Daoy (cell line): ENCODE results near the gene MBP. TPM values are rescaled to one million over a fixed set of nuclear protein-coding genes. Genes with fewer than 3 reads are reported as not detected.

Source experiments
- DNase-seq: peaks from one replicate; pipeline ENCODE4 v3.0.0-alpha.2; 2015; ENCODE audit warnings: low read depth
- total RNA-seq: library from RNA; depleted of rRNA; stranded (reverse); fragments of >200 nt; shearing (Covaris generic); gene quantifications from 2 replicates; pipeline ENCODE4 v1.2.3, GENCODE V29; 2014

The MBP gene
- total RNA-seq, 1 experiment from 2014 or later, result not detected

DNA sequence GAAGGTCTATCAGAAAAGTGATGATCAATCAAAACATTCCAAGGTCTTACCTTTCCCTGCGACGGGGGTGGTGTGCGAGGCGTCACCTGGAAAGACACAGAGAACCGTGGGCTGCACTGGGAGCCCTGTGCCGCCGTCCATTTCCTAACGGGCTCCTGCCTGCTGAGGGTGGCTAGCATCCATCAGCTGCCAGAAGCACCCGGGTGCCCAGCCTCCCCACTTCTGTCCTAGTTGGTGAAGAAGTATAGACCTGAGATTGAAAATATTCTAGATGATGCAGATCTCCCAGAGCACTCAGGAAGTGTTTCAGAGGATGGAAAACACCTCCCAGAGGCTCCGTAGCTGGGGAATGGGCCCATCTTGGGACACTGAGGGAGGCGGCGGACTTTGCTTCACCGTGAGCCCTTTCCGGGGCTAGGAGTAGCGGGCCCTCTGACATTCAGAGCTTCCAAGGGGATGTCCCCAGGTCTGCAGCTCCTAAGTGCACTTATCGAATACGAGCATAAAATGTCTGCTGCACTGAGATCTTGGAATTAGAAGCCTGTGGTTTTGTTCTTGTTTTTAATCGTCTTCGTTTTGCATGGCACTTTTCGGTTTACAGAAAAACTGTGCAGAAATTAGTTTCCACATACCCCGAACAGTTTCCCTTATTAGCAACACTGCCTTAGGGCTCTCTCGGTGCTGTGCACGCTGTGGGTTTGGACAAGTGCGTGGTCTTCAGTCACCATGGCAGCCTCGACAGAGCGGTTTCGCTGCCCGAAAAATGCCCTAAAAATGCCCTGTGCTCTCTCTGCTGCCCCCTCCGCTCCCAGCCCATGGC lies 143.5 kb downstream of the MBP start:
- no peak for DNase-seq

DNA sequence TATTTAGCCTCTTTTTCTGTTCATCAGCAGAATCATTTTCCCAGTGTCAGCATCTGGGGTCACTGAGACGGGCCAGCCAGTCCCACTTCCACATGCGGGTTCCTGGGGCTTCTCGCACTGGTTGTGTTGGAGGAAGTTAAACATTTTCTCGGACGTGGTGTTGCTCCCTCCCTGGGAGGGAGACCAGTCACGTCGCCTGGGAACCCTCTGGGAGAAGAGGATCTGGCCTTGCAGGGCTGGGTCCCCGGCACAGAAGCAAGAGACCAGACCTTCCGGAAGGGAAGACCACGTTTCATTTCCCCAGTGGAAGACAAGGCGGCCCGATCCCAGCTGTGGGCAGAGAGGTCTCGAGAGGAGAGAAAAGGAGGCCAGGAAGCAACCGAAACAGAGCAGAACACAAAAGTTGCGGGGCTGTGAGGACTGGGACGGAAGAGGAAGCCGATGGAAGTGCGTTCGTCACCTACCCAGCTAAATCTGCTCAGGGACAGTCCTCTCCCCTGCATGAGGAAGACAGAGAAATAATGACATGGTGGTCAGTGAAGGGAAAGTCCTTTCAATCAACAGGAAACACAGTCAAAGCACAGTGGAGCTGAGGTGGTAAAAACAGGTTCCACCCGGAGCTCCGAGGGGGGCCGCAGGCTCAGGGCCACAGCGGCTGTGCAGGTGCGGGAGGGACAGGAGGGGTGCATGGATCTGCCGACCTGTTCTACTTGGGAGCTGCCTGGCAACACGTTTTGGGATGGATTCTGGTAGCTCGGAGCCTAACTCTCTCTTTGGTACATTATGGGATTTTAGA lies 144.4 kb downstream of the MBP start:
- no peak for DNase-seq

DNA sequence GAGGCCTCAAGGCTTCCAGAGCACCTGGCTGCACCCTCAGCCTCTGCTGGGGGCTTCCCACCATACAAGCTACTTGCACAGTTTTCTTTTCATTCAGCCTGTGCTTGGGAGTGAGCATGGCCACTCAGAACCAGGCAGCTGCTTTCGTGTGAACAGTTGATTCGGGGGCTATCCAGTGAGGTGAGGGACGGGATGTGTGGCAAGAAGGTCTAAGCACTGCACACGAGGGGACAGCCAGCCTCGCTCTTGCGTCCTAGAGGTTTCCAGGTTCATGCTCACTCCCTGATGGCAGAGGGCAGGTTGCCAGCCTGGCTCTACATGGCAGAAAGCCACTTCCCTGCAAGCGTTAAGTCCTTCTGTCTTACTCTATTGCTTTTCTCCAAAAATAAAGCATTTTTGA lies 146.2 kb downstream of the MBP start:
- no peak for DNase-seq

DNA sequence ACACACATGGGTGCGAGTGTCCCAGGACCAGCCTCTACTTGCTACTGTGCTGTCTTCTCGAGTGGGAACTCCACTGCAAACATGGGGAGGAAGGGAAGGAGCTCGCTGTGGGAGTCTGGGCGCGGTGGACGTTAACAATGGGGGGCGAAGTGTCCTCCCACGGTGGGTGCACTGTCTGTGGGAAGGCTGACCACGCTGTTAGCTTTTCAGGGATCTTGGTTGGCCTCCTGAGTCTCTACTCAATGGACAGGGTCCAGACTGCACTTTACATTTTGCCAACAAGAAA lies 146.7 kb downstream of the MBP start:
- no peak for DNase-seq

DNA sequence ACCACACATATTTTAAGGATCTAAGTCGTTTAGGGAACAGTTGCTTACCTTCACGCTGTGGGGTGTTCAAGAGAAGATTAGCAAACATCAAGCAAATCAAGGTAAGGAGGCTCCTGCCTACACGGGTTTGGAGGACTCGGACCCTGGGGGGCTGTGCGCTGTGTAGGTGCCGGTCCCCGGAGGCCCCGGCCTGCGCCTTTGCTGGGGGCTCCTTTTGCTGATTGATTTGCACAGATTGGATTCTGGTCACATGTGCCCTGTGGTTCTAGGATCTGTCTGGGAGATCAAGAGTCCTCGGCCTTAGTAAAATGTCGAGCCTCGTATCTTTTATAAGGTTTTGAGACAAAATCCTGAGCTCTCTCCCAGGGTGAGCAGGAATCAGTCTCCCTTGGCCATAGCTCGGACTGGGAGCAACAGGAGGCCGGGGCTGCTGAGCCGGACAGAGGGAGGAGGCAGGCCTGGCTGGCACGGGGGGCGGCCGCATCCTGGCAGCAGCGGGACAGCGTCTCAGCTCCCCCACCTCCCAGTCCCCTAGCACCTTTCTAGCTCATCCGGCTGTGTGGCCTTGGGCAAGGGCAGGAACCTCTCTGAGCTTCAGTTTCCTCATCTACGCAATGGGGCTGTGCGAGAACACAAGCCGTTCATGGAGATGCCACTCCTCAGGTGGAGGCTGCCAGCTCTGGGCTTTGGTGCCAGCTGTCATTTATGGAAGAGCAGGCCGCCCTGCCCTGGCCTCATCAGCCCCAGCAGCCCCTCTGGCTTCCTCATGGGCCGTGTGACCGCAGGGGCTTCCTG lies 147.2 kb downstream of the MBP start:
- DNase-seq, result no peak

DNA sequence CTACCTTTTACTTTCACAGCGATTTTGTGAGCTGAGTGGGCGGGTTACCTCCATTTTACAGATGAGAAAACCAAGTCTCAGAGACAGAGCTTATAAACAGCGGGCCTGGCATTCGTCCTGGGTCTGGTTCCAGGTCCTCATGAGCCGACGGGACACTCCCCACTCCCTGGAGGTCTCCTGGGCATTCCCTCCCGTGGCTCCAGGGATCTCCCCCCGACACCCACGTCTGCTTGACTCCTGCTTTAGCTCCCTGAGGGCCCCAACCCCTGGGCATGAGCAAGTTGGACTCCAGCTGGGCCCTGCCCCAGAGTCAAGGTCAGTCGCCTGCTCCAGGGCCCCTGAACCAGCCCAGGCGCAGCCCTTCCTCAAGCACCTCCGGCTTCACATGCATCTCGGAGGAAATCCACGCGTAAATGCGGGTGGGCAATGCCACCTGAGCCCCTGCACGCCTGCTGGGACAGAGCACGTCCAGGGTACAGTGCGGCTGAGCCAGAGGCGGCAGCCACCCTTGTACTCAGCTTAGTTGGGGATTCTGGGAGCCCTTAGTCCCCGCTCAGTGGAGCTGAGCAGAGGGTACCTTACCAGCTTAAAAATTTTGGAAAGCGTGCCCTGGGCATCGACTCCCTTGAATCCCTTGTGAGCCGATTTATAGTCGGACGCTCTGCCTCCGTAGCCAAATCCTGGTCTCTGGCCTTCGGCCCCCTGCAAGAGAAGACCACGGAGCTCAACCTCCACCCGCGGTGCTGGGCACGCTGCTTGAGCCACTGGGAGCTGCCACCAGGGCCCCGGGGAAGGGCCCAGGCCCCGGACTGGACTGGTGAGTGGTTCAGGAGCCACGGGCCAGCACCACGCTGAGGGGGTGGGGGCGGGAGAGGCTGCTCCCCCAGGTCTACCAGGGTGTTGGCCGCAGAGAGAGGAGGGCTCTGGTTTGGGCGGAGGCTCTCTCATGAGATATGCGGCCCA lies 148.1 kb downstream of the MBP start:
- no peak for DNase-seq

DNA sequence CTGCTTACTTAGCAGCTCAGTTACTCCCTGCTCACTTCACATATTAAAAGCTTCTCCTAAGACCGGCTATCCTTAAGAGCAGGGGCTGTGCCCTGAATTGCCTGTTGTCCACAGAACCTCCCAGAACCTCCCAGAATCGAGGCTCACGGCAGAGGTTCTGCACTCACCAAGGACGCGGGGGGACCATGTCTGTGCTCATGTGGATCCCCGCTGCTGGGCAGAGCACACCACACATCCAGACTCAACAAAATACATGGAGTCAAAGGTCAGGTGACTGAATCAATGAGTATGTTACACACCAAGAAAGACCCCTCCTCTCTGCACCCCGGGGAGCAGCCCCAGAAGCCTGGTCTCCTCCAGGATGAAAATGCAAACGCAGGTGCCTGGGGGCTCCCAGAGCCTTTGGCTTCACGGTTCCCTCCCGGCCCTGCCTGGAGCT lies 149.0 kb downstream of the MBP start:
- DNase-seq, result no peak

DNA sequence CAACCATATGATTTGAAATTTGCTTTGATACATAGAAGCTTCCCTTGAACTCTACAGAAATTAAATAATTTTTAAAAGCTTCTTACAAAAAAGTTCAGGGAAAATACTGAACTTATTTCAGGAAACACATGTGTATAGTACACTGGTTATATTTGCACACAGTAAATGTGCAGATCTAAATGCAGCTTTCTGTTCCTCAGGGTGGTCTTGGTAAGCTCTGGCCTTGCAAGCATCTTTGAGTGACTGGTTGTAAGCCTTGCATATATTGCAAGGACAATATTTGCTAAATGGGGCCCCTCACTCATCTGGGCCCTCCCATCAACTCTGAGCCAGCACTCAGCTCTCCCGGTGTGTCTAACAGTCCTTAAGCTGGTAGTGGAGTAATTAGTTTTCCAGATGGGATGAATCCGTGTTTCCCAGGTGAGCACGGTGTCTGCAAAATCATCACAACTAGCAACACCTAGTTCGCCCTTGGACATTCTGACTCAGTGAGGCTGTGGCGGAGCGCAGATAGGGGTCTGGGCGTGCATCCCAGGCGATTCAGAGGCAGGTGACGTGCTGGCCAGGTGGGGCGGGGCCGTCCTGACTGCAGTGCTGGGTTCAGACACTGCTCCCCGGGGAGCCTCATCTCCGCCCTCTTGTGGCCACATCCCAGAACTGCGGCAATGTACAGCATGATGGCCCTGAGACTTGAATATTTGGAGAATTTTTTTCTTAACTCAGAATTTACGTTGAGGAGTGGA lies 149.6 kb downstream of the MBP start:
- peak; percentile 78 for DNase-seq

DNA sequence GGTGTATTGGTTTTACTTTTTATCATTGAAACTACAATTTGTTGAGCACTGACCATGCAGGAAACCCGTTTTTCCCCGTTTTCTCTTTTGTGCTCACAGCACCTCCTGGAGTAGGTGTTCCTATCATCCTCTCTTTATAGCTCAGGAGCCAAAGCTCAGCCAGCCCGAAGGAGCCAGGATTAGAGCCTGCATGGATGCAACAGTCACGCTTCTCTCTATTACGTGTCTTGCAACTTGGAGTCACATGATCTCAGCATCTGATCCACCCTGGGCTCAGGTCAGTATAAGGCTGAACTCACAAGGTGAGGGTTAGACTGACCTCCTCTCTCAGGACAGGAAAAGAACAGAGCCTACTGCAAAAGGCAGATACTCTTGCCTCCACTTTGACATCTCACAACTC lies 150.5 kb downstream of the MBP start:
- DNase-seq, result no peak

DNA sequence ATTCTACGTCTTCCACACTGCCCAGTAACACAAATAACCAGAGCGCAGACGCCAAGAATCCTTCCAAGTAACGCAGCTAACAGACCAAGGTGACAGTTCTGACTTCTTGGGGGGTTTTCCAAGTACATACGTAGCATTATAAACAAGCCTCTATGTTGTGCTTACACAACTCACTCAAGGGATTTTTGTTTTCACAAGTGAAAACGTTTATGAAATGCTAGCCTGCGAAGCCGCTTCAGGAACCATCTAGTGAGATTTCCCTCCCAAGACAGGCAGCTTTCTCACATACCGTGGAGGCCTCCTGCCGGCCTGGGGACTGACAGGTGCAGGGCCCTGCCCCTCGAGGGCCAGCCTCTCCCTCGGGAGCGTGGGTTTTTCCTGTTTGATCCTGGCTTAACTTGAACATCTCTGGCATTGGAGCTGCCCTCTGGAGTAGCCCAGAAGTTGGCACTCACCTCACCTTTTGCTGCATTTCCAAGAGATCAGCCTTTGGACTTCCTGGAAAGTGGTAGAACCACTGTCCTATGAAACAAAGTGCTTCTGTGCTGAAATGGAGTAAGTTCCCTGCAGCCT lies 151.1 kb downstream of the MBP start:
- no peak for DNase-seq

DNA sequence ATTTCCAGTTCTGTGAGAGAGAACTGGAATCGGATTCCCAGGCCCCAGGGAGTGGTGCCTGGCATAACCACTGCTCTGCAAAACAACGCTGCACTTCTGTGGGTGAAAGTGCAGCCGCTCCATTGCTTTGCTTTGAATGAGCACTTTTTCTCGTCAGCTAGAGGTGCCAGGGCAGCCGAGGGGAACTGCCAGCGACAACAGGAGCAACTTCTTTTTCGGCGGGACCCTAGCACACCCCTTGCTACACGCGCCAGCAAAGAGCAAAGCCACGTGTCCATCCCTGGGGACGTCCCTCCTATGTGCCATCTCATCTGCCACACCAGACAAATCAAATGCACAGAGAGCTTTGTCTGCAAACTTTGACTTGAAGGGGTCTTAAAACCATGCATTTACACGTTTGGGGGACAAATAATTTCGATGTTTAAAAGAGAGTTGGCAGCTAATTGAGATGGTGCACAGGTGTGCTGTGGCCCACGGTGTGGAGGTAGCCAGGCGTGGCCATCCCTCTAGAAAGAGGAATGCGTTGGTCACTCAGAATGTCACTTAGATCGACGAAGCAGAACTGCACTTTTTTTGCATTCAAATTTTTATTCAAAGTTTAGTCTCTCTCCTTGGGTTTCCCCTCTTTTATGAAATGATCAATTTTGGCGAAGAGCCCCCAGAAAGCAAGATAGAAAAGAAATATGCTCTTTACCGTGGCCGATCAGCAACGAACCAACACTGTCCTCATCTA lies 151.8 kb downstream of the MBP start:
- DNase-seq, result no peak

DNA sequence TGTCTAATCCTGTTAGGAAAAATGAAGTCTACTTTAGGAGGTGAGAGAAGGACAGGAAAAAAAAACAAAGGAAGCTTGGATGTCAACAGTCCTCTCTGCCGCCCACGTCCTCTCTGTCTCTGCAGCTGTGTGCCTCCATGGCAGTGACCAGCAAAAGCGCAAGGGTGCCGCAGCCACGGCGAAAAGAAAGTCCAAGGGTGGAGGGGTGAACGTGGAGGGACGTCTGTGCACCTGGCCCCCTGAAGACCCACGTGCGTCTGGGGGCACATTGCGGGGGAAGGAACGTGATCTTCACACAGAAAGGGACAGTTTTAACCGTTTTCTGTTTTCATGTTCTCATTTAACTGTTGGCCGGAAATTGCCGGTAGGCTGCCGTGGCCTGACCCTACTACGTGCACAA lies 152.7 kb downstream of the MBP start:
- DNase-seq, result no peak

DNA sequence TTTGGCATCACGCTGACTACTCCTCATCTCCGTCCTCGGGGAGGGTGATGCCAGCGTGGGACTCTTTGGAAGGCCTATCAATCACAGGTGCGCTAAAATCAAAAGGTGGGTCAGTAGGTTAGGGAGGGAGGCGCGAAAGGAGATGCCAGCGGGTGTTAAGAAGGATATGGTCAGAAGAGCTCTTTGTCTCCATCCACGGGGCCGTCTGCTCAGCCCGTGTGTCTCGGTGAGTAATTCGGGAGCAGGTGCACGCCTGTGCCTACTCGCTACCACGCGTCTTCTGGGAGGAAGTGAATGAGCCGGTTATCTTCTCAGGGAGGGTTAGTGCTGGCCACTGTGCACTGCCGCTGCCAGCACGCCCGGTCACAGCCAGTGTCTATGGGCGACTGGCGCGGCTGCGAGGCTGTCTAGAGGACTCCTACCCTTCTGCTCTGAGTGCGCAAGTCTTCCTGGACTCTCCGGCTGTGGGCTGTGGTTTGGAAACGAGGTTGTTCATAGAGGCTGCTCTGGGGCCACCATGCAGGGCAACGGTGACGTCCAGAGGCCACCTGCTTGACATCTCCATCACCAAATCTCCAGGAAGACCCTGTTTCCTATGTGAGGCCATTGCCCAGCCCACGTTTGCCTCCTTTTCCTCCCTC lies 153.4 kb downstream of the MBP start:
- DNase-seq, result no peak

DNA sequence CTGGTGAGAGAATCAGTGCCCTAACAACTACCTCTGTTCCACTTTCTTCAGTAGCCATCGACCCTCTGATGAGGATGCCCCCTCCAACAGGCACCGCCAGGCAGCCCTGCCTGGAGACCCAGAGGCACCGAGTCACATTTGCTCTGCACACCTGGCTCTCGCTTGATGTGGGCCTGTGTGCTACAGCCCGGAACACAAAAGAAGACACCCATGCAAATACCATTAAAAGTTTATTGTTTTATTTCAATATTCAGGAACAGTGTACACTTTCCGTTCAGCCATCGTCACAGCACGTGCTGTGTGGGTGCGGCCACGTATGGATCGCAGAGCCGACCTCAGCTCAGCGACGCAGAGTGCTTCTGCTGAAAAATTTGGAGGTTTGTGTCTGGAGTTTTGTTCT lies 154.0 kb downstream of the MBP start:
- no peak for DNase-seq

DNA sequence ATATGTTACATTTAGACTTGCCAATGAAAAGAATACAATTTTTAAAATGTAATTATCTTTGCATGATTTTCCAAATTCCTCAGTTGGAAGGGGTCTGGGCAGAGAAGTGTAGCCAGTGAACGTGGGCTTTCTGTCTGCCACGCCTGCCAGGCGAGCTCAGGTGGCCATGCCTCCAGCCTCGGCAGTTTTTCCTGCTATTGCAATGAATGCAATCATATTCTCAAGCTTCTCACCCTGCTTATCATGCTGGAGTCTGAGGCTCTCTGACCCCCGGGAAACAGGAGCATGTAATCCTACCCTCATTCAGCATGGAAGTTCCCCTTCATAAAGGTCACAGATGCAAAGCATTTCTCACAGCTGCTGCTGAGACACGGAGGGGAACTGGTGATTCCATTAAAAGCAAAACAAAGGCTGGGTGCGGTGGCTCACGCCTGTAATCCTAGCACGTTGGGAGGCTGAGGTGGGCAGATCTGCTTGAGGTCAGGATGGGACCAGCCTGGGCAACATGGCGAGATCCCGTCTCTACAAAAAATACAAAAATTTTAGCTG lies 154.8 kb downstream of the MBP start:
- no peak for DNase-seq

DNA sequence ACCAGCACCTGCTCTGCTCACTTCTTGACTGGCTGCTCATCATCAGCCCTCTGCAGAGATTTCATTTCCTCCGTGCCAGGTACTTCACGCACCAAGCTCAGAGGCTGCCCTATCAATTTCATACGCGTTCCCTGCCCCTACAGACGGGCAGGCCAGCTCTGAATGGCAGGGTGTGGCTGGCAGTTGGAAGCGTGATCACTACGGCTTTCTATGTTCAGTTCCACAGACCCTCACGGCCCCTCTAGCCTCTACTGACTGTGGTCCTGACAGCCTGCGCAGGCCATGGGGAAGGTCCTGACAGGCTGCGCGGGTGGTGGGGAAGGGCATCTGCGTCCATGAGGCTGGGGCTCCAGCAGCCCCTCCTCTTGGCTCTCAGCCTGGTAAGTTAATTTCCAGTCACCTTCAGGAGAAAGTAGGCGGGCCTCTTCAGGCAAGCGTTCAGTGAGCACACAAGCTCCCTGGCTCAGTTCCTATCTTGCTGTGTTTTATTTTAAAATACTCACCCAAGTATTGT lies 155.4 kb downstream of the MBP start:
- no peak for DNase-seq

DNA sequence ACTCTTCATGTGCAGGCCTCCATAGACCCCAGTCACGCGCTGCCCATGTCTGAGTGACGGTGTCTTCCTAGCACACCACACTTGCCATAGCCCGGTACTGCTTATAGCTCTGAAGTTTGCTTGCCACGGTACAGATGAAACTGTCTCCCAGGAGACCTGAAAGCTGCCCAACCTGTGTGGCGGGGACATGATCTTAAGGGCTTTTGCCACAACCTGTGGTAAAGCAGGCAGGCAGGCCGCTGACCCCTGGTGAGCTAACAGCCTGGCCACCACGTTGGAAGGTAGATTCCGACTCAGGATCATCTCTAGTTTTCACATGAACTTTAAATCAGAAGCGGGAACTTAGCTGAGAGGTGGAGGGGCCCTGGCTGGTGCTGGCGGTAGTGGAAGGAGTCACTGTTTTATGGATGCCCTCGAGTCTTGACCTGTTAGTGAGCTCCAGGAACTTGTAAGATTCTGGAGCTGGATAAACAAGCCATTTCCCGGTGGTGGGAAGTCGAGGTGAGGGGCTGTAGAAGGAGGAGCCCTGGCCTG lies 156.9 kb downstream of the MBP start:
- DNase-seq, result no peak

DNA sequence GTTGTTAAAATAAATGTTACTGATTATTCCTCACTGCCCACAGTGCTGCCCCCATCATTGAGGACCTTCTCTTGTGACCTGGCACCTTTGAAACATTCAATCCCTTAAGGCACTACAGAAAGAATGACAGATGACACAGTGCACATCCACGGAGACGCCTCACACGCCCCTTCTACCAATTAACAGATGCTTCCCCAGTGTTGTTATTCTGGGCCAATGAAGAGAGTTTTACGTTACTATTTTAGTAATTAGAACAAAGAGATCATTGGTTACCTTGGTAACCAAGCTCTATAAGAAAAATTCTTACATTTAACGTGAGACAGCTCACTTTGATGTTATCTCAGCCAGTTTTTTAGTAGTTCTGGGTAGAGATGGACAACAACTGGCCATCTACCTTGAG lies 158.2 kb downstream of the MBP start:
- DNase-seq, result no peak
